Measurements from ENCODE around the gene SRSF8.
"Not testable (repeated sequence)": the region's sequence is repeated elsewhere in the genome, so short reads cannot be mapped to it uniquely, and the experiment has no call there.

The SRSF8 gene

GRCh38 chr11:95042906-95043305, 23.8 kb upstream of the SRSF8 start:
- TF ChIP-seq CTCF (conservative IDR thresholded peaks at IDR 0.05) (no peak), ZFX (IDR thresholded peaks at IDR 0.05) (no peak)
- H3K27ac ChIP-seq = no peak overlapping the region

GRCh38 chr11:95044010-95044409, 22.7 kb upstream of the SRSF8 start:
- no peak overlapping the region for H3K27ac ChIP-seq
- TF ChIP-seq CTCF (conservative IDR thresholded peaks at IDR 0.05) = no peak
- no peak for TF ChIP-seq ZFX (IDR thresholded peaks at IDR 0.05)

- TF ChIP-seq ZFX (IDR thresholded peaks at IDR 0.05) = no peak
- TF ChIP-seq CTCF (conservative IDR thresholded peaks at IDR 0.05) = no peak
- H3K27ac ChIP-seq = no peak overlapping the region
Observed at GRCh38 chr11:95045812-95046211, 20.9 kb upstream of the SRSF8 start.

GRCh38 chr11:95049122-95049521, 17.6 kb upstream of the SRSF8 start, which contains the start of gene KDM4F:
Gene KDM4F, plus strand, starts transcription at chr11:95049422.
- H3K27ac ChIP-seq = not testable (repeated sequence)

GRCh38 chr11:95050595-95051202, 16.0 kb upstream of the SRSF8 start:
- H3K27ac ChIP-seq = no peak overlapping the region

GRCh38 chr11:95054356-95054755, 12.4 kb upstream of the SRSF8 start:
- no peak for TF ChIP-seq CTCF (conservative IDR thresholded peaks at IDR 0.05)
- TF ChIP-seq ZFX (IDR thresholded peaks at IDR 0.05) = no peak
- H3K27ac ChIP-seq = no peak overlapping the region

More at GRCh38 chr11:95050595-95051202, 16.0 kb upstream of the SRSF8 start:
- TF ChIP-seq CTCF (conservative IDR thresholded peaks at IDR 0.05) (no peak), ZFX (IDR thresholded peaks at IDR 0.05) (no peak)

GRCh38 chr11:95055283-95055897, 11.3 kb upstream of the SRSF8 start:
- TF ChIP-seq CTCF (conservative IDR thresholded peaks at IDR 0.05) (no peak), ZFX (IDR thresholded peaks at IDR 0.05) (no peak)
- H3K27ac ChIP-seq = no peak overlapping the region

- TF ChIP-seq ZFX (IDR thresholded peaks at IDR 0.05) (no peak), CTCF (conservative IDR thresholded peaks at IDR 0.05) (no peak)
- H3K27ac ChIP-seq = no peak overlapping the region
Observed at GRCh38 chr11:95057959-95058358, 8.8 kb upstream of the SRSF8 start.
